ENCODE measurements around the gene ZNF536. TPM values are rescaled to one million over a fixed set of nuclear protein-coding genes. Genes with fewer than 3 reads are reported as not detected.

The ZNF536 gene
- polyA plus RNA-seq, 1 donor (not counting 4 experiments of a cell fraction or from before 2014, with no cell fraction given) = not detected

DNA sequence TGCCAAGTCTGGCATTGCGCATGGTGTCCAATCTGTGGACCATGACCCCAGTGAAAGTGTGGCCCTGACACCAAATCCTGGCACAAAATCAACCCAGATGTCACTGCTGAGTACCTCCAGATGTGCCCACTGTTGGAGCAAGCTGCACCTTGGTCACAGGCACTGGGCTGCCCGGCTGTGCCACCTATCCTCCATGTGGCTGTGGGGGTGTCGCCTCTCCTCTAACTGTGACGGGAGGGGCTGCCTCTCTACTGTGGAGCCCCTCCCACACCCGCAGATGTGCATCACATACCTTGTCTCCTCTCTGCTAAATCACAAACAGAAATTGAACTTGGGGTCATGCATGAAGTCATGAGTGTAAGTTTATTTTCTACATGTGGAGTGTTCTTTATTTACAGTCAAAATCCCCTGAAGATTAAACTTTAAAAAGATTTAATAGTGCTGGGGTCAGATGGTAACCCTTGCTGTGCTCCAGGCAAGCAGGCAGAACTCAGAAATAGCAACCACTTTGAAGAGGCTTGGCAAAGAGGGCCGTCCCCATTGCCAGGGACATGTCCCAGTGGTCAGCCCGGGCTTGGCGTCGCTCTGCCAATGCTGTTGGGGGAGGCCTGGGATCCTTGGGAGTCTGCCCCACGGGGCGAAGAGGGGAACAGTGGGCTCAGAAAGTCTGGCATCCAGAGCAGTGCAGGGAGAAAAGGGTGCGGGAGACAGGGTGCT lies 46.4 kb upstream of the ZNF536 start:
- FAIRE-seq = no peak
- Histone ChIP-seq H4K20me1 (ENCODE audit: control insufficient read depth, extremely low read depth, insufficient read depth, low read length) (no peaks in the 10 kb centered on the region), H3K4me1 (ENCODE audit: control insufficient read depth, extremely low read depth, insufficient read depth, low read length) (no peaks in the 10 kb centered on the region), H3K9me1 (ENCODE audit: control insufficient read depth, extremely low read depth, insufficient read depth, low read length) (no peaks in the 10 kb centered on the region), H3K4me2 (ENCODE audit: control insufficient read depth, extremely low read depth, insufficient read depth, low read depth, low read length) (no peak overlapping the region), H3K27me3 (ENCODE audit: control insufficient read depth, extremely low read depth, insufficient read depth, low read length) (no peaks in the 10 kb centered on the region), H3K27ac (ENCODE audit: control insufficient read depth, insufficient read depth, low read length) (no peak overlapping the region), H3K9me3 (ENCODE audit: control insufficient read depth, low read depth, low read length) (peaks cover 11% of the 10 kb centered on the region), H3K9ac (ENCODE audit: control insufficient read depth, extremely low read depth, insufficient read depth, low read length) (no peak overlapping the region), H3K4me3 (ENCODE audit: control insufficient read depth in 2 of 3, extremely low read depth in 1 of 3, insufficient read depth in 2 of 3, low read depth in 1 of 3, low read length in 3 of 3) (no peak overlapping the region), H2AFZ (ENCODE audit: control insufficient read depth, low read length) (no peak overlapping the region), H3K79me2 (ENCODE audit: control insufficient read depth, insufficient read depth, low read length) (no peaks in the 10 kb centered on the region), H3K36me3 (ENCODE audit: control insufficient read depth in 2 of 2, extremely low read depth in 1 of 2, insufficient read depth in 2 of 2, low read length in 2 of 2) (no peaks in the 10 kb centered on the region)
- TF ChIP-seq, protein P1, sequence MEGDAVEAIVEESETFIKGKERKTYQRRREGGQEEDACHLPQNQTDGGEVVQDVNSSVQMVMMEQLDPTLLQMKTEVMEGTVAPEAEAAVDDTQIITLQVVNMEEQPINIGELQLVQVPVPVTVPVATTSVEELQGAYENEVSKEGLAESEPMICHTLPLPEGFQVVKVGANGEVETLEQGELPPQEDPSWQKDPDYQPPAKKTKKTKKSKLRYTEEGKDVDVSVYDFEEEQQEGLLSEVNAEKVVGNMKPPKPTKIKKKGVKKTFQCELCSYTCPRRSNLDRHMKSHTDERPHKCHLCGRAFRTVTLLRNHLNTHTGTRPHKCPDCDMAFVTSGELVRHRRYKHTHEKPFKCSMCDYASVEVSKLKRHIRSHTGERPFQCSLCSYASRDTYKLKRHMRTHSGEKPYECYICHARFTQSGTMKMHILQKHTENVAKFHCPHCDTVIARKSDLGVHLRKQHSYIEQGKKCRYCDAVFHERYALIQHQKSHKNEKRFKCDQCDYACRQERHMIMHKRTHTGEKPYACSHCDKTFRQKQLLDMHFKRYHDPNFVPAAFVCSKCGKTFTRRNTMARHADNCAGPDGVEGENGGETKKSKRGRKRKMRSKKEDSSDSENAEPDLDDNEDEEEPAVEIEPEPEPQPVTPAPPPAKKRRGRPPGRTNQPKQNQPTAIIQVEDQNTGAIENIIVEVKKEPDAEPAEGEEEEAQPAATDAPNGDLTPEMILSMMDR (optimal IDR thresholded peaks at IDR 0.05 in 1 of 3, IDR thresholded peaks at IDR 0.05 in 1 of 3, conservative IDR thresholded peaks at IDR 0.05 in 1 of 3; ENCODE audit: extremely low read depth in 1 of 3, insufficient read depth in 2 of 3, low read length in 3 of 3) = no peak
- no peak for TF ChIP-seq EZH2 (IDR thresholded peaks at IDR 0.05; ENCODE audit: low read length)
- dilution Hi-C loops (cut with MboI; ENCODE audit: extremely low pct_ligation_motif_present, low sequenced_read_pairs) = no loop called here
- DNase-seq (ENCODE audit: low read depth, low spot score) = no peak

DNA sequence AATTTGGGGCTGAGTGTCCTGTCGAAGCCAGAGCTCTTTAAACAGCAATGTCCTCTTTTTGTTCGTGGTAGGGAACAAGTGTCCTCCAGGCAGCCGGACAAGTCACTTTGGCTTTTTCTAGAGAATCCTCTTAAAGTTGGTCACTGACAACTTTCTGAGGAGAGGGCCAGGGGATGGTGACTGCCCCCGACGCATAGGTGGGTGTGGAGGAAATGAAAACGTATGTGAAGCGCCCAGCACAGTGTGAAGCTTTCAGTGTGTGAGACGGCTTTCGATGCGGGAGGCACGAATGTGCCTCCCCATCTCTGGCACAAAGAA lies 45.8 kb upstream of the ZNF536 start:
- Histone ChIP-seq H3K27ac (ENCODE audit: control insufficient read depth, insufficient read depth, low read length) (no peak overlapping the region), H3K9ac (ENCODE audit: control insufficient read depth, extremely low read depth, insufficient read depth, low read length) (no peak overlapping the region), H3K9me1 (ENCODE audit: control insufficient read depth, extremely low read depth, insufficient read depth, low read length) (no peaks in the 10 kb centered on the region), H3K36me3 (ENCODE audit: control insufficient read depth in 2 of 2, extremely low read depth in 1 of 2, insufficient read depth in 2 of 2, low read length in 2 of 2) (no peaks in the 10 kb centered on the region), H3K79me2 (ENCODE audit: control insufficient read depth, insufficient read depth, low read length) (no peaks in the 10 kb centered on the region), H3K9me3 (ENCODE audit: control insufficient read depth, low read depth, low read length) (peaks cover 11% of the 10 kb centered on the region), H4K20me1 (ENCODE audit: control insufficient read depth, extremely low read depth, insufficient read depth, low read length) (no peaks in the 10 kb centered on the region), H3K27me3 (ENCODE audit: control insufficient read depth, extremely low read depth, insufficient read depth, low read length) (no peaks in the 10 kb centered on the region), H2AFZ (ENCODE audit: control insufficient read depth, low read length) (no peak overlapping the region), H3K4me3 (ENCODE audit: control insufficient read depth in 2 of 3, extremely low read depth in 1 of 3, insufficient read depth in 2 of 3, low read depth in 1 of 3, low read length in 3 of 3) (no peak overlapping the region), H3K4me1 (ENCODE audit: control insufficient read depth, extremely low read depth, insufficient read depth, low read length) (no peaks in the 10 kb centered on the region), H3K4me2 (ENCODE audit: control insufficient read depth, extremely low read depth, insufficient read depth, low read depth, low read length) (no peak overlapping the region)
- dilution Hi-C loops (cut with MboI; ENCODE audit: extremely low pct_ligation_motif_present, low sequenced_read_pairs) = no loop called here
- FAIRE-seq (no peak), DNase-seq (ENCODE audit: low read depth, low spot score) (no peak)
- TF ChIP-seq EZH2 (IDR thresholded peaks at IDR 0.05; ENCODE audit: low read length) = no peak
- TF ChIP-seq, protein P1 (optimal IDR thresholded peaks at IDR 0.05 in 1 of 3, IDR thresholded peaks at IDR 0.05 in 1 of 3, conservative IDR thresholded peaks at IDR 0.05 in 1 of 3; ENCODE audit: extremely low read depth in 1 of 3, insufficient read depth in 2 of 3, low read length in 3 of 3) = no peak

Measured in keratinocyte (primary cell).